VCaP (cell line): ENCODE data around the gene TEX26.

Experiments used
- H3K27ac ChIP-seq: fragments of 450-650 bp; 2 replicates; pipeline ENCODE4 v1.5.1; 2017
- CTCF ChIP-seq: fragments of 450-650 bp; conservative IDR thresholded peaks from 2 replicates; pipeline ENCODE4 v1.5.1; 2017; ENCODE audit warnings: mild to moderate bottlenecking, moderate library complexity

TEX26 gene

GRCh38 chr13:30933354-30933670 is 856 bp downstream of the TEX26 start:
- no peak for TF ChIP-seq CTCF
- H3K27ac ChIP-seq: no peak overlapping the region

DNA sequence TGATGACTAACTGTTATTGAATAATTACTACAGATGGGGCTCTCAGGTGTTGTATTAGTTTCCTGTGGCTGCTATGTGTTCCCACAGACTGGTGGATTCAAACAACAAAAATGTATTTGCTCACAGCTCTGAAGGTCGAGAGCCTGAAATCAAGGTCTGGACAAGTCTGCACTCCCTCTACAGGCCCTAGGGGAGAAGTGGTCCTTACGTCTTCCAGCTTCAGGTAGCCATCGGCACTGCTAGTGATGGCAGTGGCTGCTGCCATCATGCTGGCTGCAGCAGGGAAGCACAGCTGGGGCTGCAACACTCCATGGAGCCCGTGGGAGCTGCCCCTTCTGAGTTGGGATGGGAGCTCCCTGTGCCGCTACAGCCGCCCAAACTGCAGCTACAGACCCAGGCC is 1.9 kb downstream of the TEX26 start:
- peak; percentile 27; the same call in 1 of the 2 replicates for TF ChIP-seq CTCF

DNA sequence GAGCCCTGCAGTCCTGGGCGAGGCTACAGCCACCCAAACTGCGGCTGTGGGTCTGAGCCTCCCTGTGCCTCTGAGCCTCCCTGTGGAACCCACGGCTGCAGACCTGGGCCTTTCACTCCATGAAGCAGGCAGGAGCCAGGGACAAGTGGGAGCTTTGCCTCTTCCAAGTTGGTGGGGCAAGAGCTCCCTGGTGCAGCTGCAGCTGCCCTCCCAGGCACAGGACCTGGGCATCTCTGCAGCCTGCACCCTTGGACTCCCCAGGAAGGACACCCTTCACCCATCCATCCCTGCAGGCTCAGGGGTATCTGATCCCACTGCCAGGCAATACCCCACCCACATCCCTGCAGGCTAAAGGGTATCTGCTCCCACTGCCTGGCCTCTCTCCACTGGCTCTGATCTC is 2.3 kb downstream of the TEX26 start:
- no peak overlapping the region for H3K27ac ChIP-seq
- TF ChIP-seq CTCF: no peak

More for the DNA sequence above, 1.9 kb downstream of the TEX26 start:
- H3K27ac ChIP-seq: no peak overlapping the region

DNA sequence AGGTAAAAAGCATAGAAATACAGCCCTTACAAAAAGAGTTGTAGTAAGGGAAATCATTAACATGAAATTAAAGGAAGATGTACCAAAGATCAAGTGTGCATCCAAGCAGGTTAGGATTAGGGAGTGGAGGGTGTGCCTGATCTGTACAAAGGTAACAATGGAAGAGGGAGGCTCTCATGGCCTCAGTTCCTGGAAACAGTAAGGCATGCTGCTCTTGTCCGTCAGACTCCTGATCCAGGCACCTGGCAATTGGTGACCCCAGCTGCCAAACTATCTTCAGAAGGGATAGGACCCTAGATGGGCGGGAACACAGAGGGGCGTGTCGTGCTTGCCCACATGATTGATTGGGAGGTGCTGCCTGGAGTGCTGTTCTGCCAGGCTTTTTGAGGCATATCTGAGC is 4.5 kb downstream of the TEX26 start:
- TF ChIP-seq CTCF: no peak
- no peak overlapping the region for H3K27ac ChIP-seq

DNA sequence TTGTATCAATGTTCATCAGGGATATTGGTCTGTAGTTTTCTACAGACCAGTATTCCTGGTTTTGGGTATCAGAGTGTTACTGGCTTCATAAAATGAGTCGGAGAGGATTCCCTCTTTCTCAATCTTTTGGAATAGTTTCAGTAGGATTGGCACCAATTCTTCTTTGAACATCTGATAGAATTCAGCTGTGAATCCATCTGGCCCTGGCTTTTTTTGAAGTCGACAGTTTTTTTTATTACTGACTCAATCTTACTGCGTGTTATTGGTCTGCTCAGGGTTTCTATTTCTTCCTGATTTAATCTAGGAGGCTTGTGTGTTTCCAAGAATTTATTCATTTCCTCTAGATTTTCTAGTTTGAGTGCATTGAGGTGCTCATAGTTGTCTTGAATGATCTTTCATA is 11.4 kb downstream of the TEX26 start:
- TF ChIP-seq CTCF: no peak
- H3K27ac ChIP-seq: no peak overlapping the region

DNA sequence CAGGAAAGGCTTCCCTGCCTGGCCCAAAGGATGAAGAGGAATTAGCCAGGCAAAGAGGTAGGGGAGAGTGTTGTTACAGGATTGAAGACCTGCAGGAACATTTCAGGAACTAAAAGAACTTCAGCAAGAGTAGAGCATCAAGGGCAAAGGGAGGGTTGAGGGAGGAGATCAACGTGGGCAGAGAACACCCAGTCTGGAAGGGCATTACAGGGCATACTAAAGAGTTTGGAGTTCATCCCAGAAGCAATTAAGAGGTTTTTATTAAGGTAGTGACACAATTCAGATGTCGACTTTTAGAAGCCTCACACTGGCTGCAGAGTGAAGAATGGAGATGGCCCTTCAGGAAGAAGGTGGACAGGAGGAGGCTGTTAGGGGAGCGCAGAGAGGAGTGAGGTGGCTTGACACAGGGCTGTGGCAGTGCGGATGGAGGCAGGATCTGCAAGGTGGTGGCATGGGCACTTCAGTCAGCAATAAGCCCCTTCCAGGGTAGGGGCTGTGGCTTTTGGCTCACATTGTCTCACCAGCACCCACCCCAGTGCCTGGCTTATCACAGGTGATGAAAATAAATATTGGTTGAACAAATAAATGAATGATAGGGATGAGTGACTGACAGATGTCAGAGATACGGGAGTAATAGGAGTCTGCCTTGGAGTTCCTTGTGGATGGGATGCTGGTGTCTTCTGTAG is 24.9 kb downstream of the TEX26 start:
- H3K27ac ChIP-seq: peak overlapping the region; percentile 66
- no peak for TF ChIP-seq CTCF

GRCh38 chr13:30959678-30960077 is 27.2 kb downstream of the TEX26 start:
- H3K27ac ChIP-seq: no peak overlapping the region
- no peak for TF ChIP-seq CTCF
